Kidney epithelial cell (primary cell): ENCODE measurements around the gene CLDN9. TPM values are rescaled to one million over a fixed set of nuclear protein-coding genes. Genes with fewer than 3 reads are reported as not detected.

Source experiments
- DNase-seq: peaks from one replicate; pipeline ENCODE4 v3.0.0-alpha.2; 2010; ENCODE audit warnings: low read depth
- H3K27me3 ChIP-seq: 2 replicates; pipeline ENCODE4 v1.6.0; 2011; ENCODE audit warnings: low read length; ENCODE audit not compliant: control insufficient read depth, insufficient read depth
- H3K36me3 ChIP-seq: 2 replicates; pipeline ENCODE4 v1.5.1; 2011; ENCODE audit warnings: low read length; ENCODE audit not compliant: control insufficient read depth, insufficient read depth
- H3K4me3 ChIP-seq: 2 replicates; pipeline ENCODE4 v1.5.1; 2011; ENCODE audit warnings: low read depth, mild to moderate bottlenecking, control low read depth, low read length
- CTCF ChIP-seq: IDR thresholded peaks from 2 replicates; pipeline ENCODE4 v1.5.1; 2011; ENCODE audit warnings: mild to moderate bottlenecking, moderate library complexity, low read length, control low read depth, inconsistent platforms; ENCODE audit not compliant: insufficient read depth, poor library complexity, severe bottlenecking
- total RNA-seq: library from RNA; depleted of rRNA; stranded (reverse); fragments of >200 nt; gene quantifications from 2 replicates; pipeline ENCODE4 v1.2.3, GENCODE V29; 2015

The CLDN9 gene
- total RNA-seq, 1 donor from 2014 or later = 1.0 TPM

- TF ChIP-seq CTCF = no peak
- H3K27me3 ChIP-seq = no peaks in the 10 kb centered on the region
- H3K36me3 ChIP-seq = peaks cover 1% of the 10 kb centered on the region
- H3K4me3 ChIP-seq = no peak overlapping the region
- DNase-seq = no peak
Observed at GRCh38 chr16:2977440-2977839, 35.3 kb upstream of the CLDN9 start.

- no peak for TF ChIP-seq CTCF
- peak overlapping the region; percentile 82 for H3K4me3 ChIP-seq
- H3K36me3 ChIP-seq = no peaks in the 10 kb centered on the region
- no peaks in the 10 kb centered on the region for H3K27me3 ChIP-seq
- DNase-seq = no peak
Observed at GRCh38 chr16:2979669-2980226, 33.0 kb upstream of the CLDN9 start.

GRCh38 chr16:2980227-2981176, 32.2 kb upstream of the CLDN9 start, which contains the start of gene PKMYT1:
Gene PKMYT1, minus strand, starts transcription at chr16:2980446. Its CDS starts 789 bp downstream, at chr16:2979657.
- no peak for TF ChIP-seq CTCF
- DNase-seq = no peak
- no peaks in the 10 kb centered on the region for H3K27me3 ChIP-seq
- peak within 1 kb of the TSS; percentile 82 for H3K4me3 ChIP-seq
- no peaks in the 10 kb centered on the region for H3K36me3 ChIP-seq

- no peak for TF ChIP-seq CTCF
- no peaks in the 10 kb centered on the region for H3K27me3 ChIP-seq
- H3K36me3 ChIP-seq = no peaks in the 10 kb centered on the region
- H3K4me3 ChIP-seq = no peak overlapping the region
- no peak for DNase-seq
Observed at GRCh38 chr16:2981177-2981898, 31.4 kb upstream of the CLDN9 start.

GRCh38 chr16:2981899-2982250, 30.8 kb upstream of the CLDN9 start:
- peaks cover 2% of the 10 kb centered on the region for H3K27me3 ChIP-seq
- no peak for TF ChIP-seq CTCF
- H3K36me3 ChIP-seq = no peaks in the 10 kb centered on the region
- H3K4me3 ChIP-seq = no peak overlapping the region
- DNase-seq = no peak
